SK-N-SH (cell line): Measurements from ENCODE around the gene MAP3K7. TPM values are rescaled to one million over a fixed set of nuclear protein-coding genes. Genes with fewer than 3 reads are reported as not detected.

Source experiments
- CTCF ChIA-PET: fragments of 300-600, 350-600 bp; formaldehyde crosslinking; extraction: SDS; loops from one replicate; lab custom pipeline; 2021; lab: Yijun Ruan, JAX
- POLR2A ChIA-PET: fragments of 350-600 bp; sonication (Branson Sonifier 250); formaldehyde crosslinking; extraction: SDS; loops from one replicate; lab custom pipeline; 2020; ENCODE audit warnings: antibody characterized with exemption, inconsistent platforms; lab: Yijun Ruan, JAX
- DNase-seq: peaks from one replicate; pipeline ENCODE4 v3.0.0; 2012
- H2AFZ ChIP-seq: fragments of 200-600 bp; sonication (generic); 2 replicates; pipeline ENCODE4 v1.8.1; 2016; ENCODE audit warnings: antibody characterized with exemption, mild to moderate bottlenecking, low read depth
- H3F3A ChIP-seq: fragments of 200-600 bp; sonication (generic); replicated peaks from 2 replicates; pipeline ENCODE3; 2016; ENCODE audit warnings: antibody characterized with exemption, mild to moderate bottlenecking; ENCODE audit not compliant: insufficient read depth
- H3K27ac ChIP-seq, 2 experiments: fragments of 200-500 bp in 1 of 2; fragments of 200-600 bp in 1 of 2; sonication (Bioruptor generic) in 1 of 2; sonication (generic), shearing (Covaris generic) in 1 of 2; 2 replicates each; pipeline versions ENCODE4 v1.5.1 to v1.6.1; 2014 to 2016; ENCODE audit warnings: low read depth in 2 of 2, inconsistent platforms in 1 of 2, low read length in 1 of 2, mild to moderate bottlenecking in 1 of 2, mixed read lengths in 1 of 2
- H3K27me3 ChIP-seq: fragments of 200-600 bp; sonication (generic), shearing (Covaris generic); 2 replicates; pipeline ENCODE4 v1.6.1; 2016; ENCODE audit warnings: mixed run types; ENCODE audit not compliant: insufficient read depth
- H3K36me3 ChIP-seq, 2 experiments: fragments of 200-500 bp in 1 of 2; fragments of 200-600 bp in 1 of 2; sonication (Bioruptor generic) in 1 of 2; sonication (generic) in 1 of 2; replicated peaks in 1 of 2; 2 replicates each; pipeline versions ENCODE3 to v1.5.1; 2014 to 2016; ENCODE audit warnings: low read length in 1 of 2, mild to moderate bottlenecking in 1 of 2; ENCODE audit not compliant: insufficient read depth in 2 of 2, control insufficient read depth in 1 of 2
- H3K4me1 ChIP-seq, 2 experiments: fragments of 200-500 bp in 1 of 2; fragments of 200-600 bp in 1 of 2; sonication (Bioruptor generic) in 1 of 2; sonication (generic), shearing (Covaris generic) in 1 of 2; 2 replicates each; pipeline versions ENCODE4 v1.5.1 to v1.6.1; 2014 to 2016; ENCODE audit warnings: low read depth in 1 of 2, low read length in 1 of 2, mixed run types in 1 of 2; ENCODE audit not compliant: insufficient read depth in 2 of 2, control insufficient read depth in 1 of 2
- H3K4me2 ChIP-seq: fragments of 200-600 bp; sonication (generic), shearing (Covaris generic); 2 replicates; pipeline ENCODE4 v1.6.1; 2017; ENCODE audit warnings: mixed run types
- H3K4me3 ChIP-seq, 2 experiments: fragments of 200-500 bp in 1 of 2; fragments of 200-600 bp in 1 of 2; sonication (Bioruptor generic) in 1 of 2; sonication (generic), shearing (Covaris generic) in 1 of 2; 2 replicates each; pipeline versions ENCODE4 v1.5.1 to v1.8.1; 2014 to 2016; ENCODE audit warnings: low read depth in 2 of 2, inconsistent platforms in 1 of 2, low read length in 1 of 2, mild to moderate bottlenecking in 1 of 2, mixed read lengths in 1 of 2, moderate library complexity in 1 of 2
- H3K79me2 ChIP-seq: fragments of 200-600 bp; sonication (generic); 2 replicates; pipeline ENCODE4 v1.8.1; 2017; ENCODE audit warnings: mild to moderate bottlenecking; ENCODE audit not compliant: insufficient read depth
- H3K9ac ChIP-seq: fragments of 200-600 bp; sonication (generic); 2 replicates; pipeline ENCODE4 v1.6.1; 2017; ENCODE audit warnings: mixed run types
- H3K9me2 ChIP-seq: fragments of 200-600 bp; sonication (generic); 2 replicates; pipeline ENCODE4 v1.6.1; 2017; ENCODE audit warnings: mixed run types
- H3K9me3 ChIP-seq: fragments of 200-600 bp; sonication (generic); 2 replicates; pipeline ENCODE4 v1.6.1; 2017; ENCODE audit warnings: mixed run types, mild to moderate bottlenecking, moderate library complexity
- H4K20me1 ChIP-seq: fragments of 200-600 bp; sonication (generic); 2 replicates; pipeline ENCODE4 v1.6.1; 2017; ENCODE audit warnings: mild to moderate bottlenecking, mixed run types; ENCODE audit not compliant: insufficient read depth
- CHD2 ChIP-seq: fragments of 150-350 bp; IDR thresholded peaks from 2 replicates; pipeline ENCODE4 v1.6.1; 2018; ENCODE audit warnings: low read length; ENCODE audit not compliant: partially characterized antibody
- CTCF ChIP-seq: fragments of 200-600 bp; sonication (generic); IDR thresholded peaks from 2 replicates; pipeline ENCODE4 v1.6.1; 2017; ENCODE audit warnings: antibody characterized with exemption, mild to moderate bottlenecking, moderate library complexity
- EZH2phosphoT487 ChIP-seq: fragments of 200-600 bp; sonication (generic); IDR thresholded peaks from 2 replicates; pipeline ENCODE4 v1.6.1; 2017; ENCODE audit warnings: low read depth, mixed run types, mild to moderate bottlenecking, antibody characterized with exemption, moderate library complexity, borderline replicate concordance
- FOXJ3 ChIP-seq: sonication (generic); formaldehyde crosslinking; IDR thresholded peaks from 2 replicates; pipeline ENCODE4 v1.5.1; 2020; ENCODE audit warnings: mild to moderate bottlenecking, missing genetic modification reagents
- GATA2 ChIP-seq: sonication (generic); formaldehyde crosslinking; IDR thresholded peaks from 2 replicates; pipeline ENCODE4 v1.5.0; 2020; ENCODE audit warnings: mild to moderate bottlenecking, missing genetic modification reagents
- IRF3 ChIP-seq: fragments of 150-350 bp; IDR thresholded peaks from 2 replicates; pipeline ENCODE4 v1.6.1; 2016; ENCODE audit warnings: mild to moderate bottlenecking, low read depth, low read length
- MEF2A ChIP-seq: IDR thresholded peaks from 2 replicates; pipeline ENCODE4 v1.4.0; 2012; ENCODE audit warnings: low read depth, borderline replicate concordance
- MXI1 ChIP-seq: IDR thresholded peaks from 2 replicates; pipeline ENCODE4 v1.6.1; 2012; ENCODE audit warnings: mild to moderate bottlenecking, low read depth, low read length, improper control_type of control experiment
- NFIC ChIP-seq: IDR thresholded peaks from 2 replicates; pipeline ENCODE4 v1.4.0; 2012; ENCODE audit warnings: borderline replicate concordance
- NRF1 ChIP-seq: IDR thresholded peaks from 2 replicates; pipeline ENCODE4 v1.6.1; 2012; ENCODE audit warnings: low read depth, mild to moderate bottlenecking, low read length
- RAD21 ChIP-seq: IDR thresholded peaks from 2 replicates; pipeline ENCODE4 v1.6.1; 2012; ENCODE audit warnings: mild to moderate bottlenecking, low read length
- RFX5 ChIP-seq: IDR thresholded peaks from 2 replicates; pipeline ENCODE4 v1.6.1; 2012; ENCODE audit warnings: mild to moderate bottlenecking, improper control_type of control experiment, low read length
- RXRA ChIP-seq: IDR thresholded peaks from 2 replicates; pipeline ENCODE4 v1.4.0; 2012; ENCODE audit warnings: low read depth, mild to moderate bottlenecking, borderline replicate concordance
- SIN3A ChIP-seq: IDR thresholded peaks from 2 replicates; pipeline ENCODE4 v1.6.1; 2012; ENCODE audit warnings: low read depth, mild to moderate bottlenecking, low read length, moderate library complexity, borderline replicate concordance
- SMC3 ChIP-seq: IDR thresholded peaks from 2 replicates; pipeline ENCODE4 v1.6.1; 2012; ENCODE audit warnings: low read depth, low read length, improper control_type of control experiment
- TCF12 ChIP-seq: IDR thresholded peaks from 2 replicates; pipeline ENCODE4 v1.4.0; 2012
- USF2 ChIP-seq: fragments of 150-350 bp; IDR thresholded peaks from 2 replicates; pipeline ENCODE4 v1.6.1; 2017; ENCODE audit warnings: antibody characterized with exemption, low read length, low read depth, borderline replicate concordance
- YY1 ChIP-seq: IDR thresholded peaks from 2 replicates; pipeline ENCODE4 v1.4.0; 2012; ENCODE audit warnings: low read depth, mild to moderate bottlenecking
- ZBTB33 ChIP-seq: IDR thresholded peaks from 2 replicates; pipeline ENCODE4 v1.4.0; 2012; ENCODE audit warnings: low read depth, borderline replicate concordance
- WGBS: methylation state at CpG from one replicate; pipeline ENCODE4 v1.1.6; 2017; ENCODE audit warnings: low lambda C conversion rate; 5-methylcytosine and 5-hydroxymethylcytosine counted together
- polyA plus RNA-seq, 3 experiments: library from polyadenylated mRNA; depleted of rRNA; stranded (reverse); fragments of >200 nt; gene quantifications; 2 replicates each; pipeline ENCODE4 v1.2.3, GENCODE V29; 2012

MAP3K7 gene
- polyA plus RNA-seq, 1 of the 3 experiments (the other 2 are of a cell fraction) = 21.1 TPM

GRCh38 chr6:90464507-90464906 is 122.4 kb downstream of the MAP3K7 start:
- WGBS = 74% methylated on average over 7 of the region's 7 CpGs
- H3K9ac ChIP-seq = no peak overlapping the region

More at GRCh38 chr6:90464507-90464906, 122.4 kb downstream of the MAP3K7 start:
- TF ChIP-seq NRF1 (no peak), YY1 (no peak), RFX5 (no peak), NFIC (no peak), FOXJ3 (no peak), MXI1 (no peak), TCF12 (no peak), MEF2A (no peak), CHD2 (no peak), USF2 (no peak), ZBTB33 (no peak), RXRA (no peak), GATA2 (no peak), SMC3 (no peak), IRF3 (no peak), EZH2phosphoT487 (no peak), RAD21 (no peak), SIN3A (no peak), CTCF (no peak)
- TF ChIP-seq, all 33 proteins: peak for 0
- no peaks in the 10 kb centered on the region for H3K9me3 ChIP-seq
- CTCF ChIA-PET = interaction anchor here (0.5 kb wide), 1 partner anchor 448 kb away, joined by 3 read pairs; no protein-coding TSS in a partner anchor
- H3K9me2 ChIP-seq = no peaks in the 10 kb centered on the region
- H3K79me2 ChIP-seq = no peaks in the 10 kb centered on the region
- no peaks in the 10 kb centered on the region for H3K27me3 ChIP-seq
- no peak for DNase-seq
- no peaks in the 10 kb centered on the region for H4K20me1 ChIP-seq
- POLR2A ChIA-PET = no interaction called here
- H3K27ac ChIP-seq = no peak overlapping the region
- peaks cover 0 to 4% of the 10 kb centered on the region in 2 experiments; a peak in 2 of 4 replicates for H3K4me1 ChIP-seq
- H3K36me3 ChIP-seq = no peaks in the 10 kb centered on the region
- H3K4me2 ChIP-seq = no peak overlapping the region
- H2AFZ ChIP-seq = no peak overlapping the region
- H3F3A ChIP-seq = no peaks in the 10 kb centered on the region
- H3K4me3 ChIP-seq = no peak overlapping the region
